OCI-LY7 (cell line): ENCODE results near the gene NIP7.

Experiments
- CTCF ChIP-seq: fragments of 200-600 bp; sonication (generic); conservative IDR thresholded peaks from 2 replicates; pipeline ENCODE4 v1.5.1; 2014; ENCODE audit warnings: mild to moderate bottlenecking, antibody characterized with exemption, low read length, moderate library complexity, mixed read lengths
- EZH2phosphoT487 ChIP-seq: fragments of 200-600 bp; sonication (generic); IDR thresholded peaks from 2 replicates; pipeline ENCODE4 v1.6.1; 2018; ENCODE audit warnings: low read depth, borderline replicate concordance, mild to moderate bottlenecking, mixed run types, antibody characterized with exemption, low read length, moderate library complexity, mixed read lengths

- no peak for TF ChIP-seq CTCF
- TF ChIP-seq EZH2phosphoT487: no peak
These were observed 23.7 kb downstream of the NIP7 start for GRCh38 chr16:69363281-69363717.
